Astrocyte (in vitro differentiated cells and primary cell): ENCODE results near the gene CTSS.

Experiments used
- CTCF ChIP-seq: IDR thresholded peaks from 2 replicates; pipeline ENCODE4 v1.5.1; 2011; ENCODE audit warnings: low read depth, mild to moderate bottlenecking, inconsistent platforms, low read length, moderate library complexity; ENCODE audit not compliant: insufficient read depth
- EZH2 ChIP-seq: IDR thresholded peaks from 2 replicates; pipeline ENCODE4 v1.6.1; 2012; ENCODE audit warnings: mild to moderate bottlenecking, low read length, inconsistent platforms; ENCODE audit not compliant: insufficient read depth

- TF ChIP-seq CTCF (no peak), EZH2 (no peak)
Observed at GRCh38 chr1:150808846-150809245, 43.3 kb upstream of the CTSS start.
